ENCODE data around the gene DMXL2. TPM values are rescaled to one million over a fixed set of nuclear protein-coding genes. Genes with fewer than 3 reads are reported as not detected.
"Not testable (repeated sequence)": the region's sequence is repeated elsewhere in the genome, so short reads cannot be mapped to it uniquely, and the experiment has no call there.

DMXL2 gene
- total and polyA plus RNA-seq, 3 donors from 2014 or later: 54.5 to 81.3 (median 64.4) TPM

- no peaks in the 10 kb centered on the region for H3K36me3 ChIP-seq (ENCODE audit: low read depth, missing control alignments)
- no peak for TF ChIP-seq POLR2A (IDR thresholded peaks at IDR 0.05)
- TF ChIP-seq, protein P1, sequence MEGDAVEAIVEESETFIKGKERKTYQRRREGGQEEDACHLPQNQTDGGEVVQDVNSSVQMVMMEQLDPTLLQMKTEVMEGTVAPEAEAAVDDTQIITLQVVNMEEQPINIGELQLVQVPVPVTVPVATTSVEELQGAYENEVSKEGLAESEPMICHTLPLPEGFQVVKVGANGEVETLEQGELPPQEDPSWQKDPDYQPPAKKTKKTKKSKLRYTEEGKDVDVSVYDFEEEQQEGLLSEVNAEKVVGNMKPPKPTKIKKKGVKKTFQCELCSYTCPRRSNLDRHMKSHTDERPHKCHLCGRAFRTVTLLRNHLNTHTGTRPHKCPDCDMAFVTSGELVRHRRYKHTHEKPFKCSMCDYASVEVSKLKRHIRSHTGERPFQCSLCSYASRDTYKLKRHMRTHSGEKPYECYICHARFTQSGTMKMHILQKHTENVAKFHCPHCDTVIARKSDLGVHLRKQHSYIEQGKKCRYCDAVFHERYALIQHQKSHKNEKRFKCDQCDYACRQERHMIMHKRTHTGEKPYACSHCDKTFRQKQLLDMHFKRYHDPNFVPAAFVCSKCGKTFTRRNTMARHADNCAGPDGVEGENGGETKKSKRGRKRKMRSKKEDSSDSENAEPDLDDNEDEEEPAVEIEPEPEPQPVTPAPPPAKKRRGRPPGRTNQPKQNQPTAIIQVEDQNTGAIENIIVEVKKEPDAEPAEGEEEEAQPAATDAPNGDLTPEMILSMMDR (IDR thresholded peaks at IDR 0.05): no peak
- no peak overlapping the region for H3K4me3 ChIP-seq
- no peak for DNase-seq
- H3K9me3 ChIP-seq: no peaks in the 10 kb centered on the region
- 86% methylated on average over 1 of the region's 1 CpG for WGBS, 2 donors
- H3K27me3 ChIP-seq: no peaks in the 10 kb centered on the region
- H3K27ac ChIP-seq: no peak overlapping the region
- H3K4me1 ChIP-seq: no peaks in the 10 kb centered on the region
- intact Hi-C loops (cut with DNase I; ENCODE audit: low total_unique reads): no loop called here
Observed at GRCh38 chr15:51444112-51444511, 178.5 kb downstream of the DMXL2 start.

DNA sequence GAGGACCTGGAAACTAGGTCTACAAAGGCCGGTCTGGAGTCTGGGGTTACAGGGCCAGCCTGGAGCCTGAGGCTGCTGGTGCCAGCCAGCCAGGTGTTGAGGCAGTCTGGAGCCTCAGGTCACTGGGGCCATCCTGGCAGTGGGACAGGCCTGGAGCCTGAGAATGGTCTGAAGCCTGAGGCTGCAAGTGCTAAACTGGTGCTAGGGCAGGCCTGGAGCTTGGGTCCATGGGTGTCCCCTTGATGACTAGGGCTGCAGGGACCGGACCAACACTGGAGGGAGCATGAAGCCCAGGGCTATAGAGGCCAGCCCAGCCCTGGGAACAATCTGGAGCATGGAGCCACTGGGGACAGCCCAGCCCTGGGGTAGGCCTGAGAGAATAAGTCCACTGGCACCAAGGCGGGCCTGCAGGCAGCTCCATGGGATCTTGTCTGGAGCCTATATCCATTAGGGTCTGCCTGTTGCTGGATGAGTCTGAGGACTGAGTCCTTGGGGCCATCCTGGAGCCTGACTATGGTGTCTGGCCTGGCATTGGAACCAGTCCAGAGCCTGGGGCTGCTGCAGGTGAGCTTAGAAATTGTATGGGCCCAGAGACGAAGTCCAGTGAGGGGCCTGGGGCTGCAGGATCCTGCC, 179.2 kb downstream of the DMXL2 start:
- no peaks in the 10 kb centered on the region for H3K36me3 ChIP-seq (ENCODE audit: low read depth, missing control alignments)
- intact Hi-C loops (cut with DNase I; ENCODE audit: low total_unique reads): no loop called here
- TF ChIP-seq POLR2A (IDR thresholded peaks at IDR 0.05): no peak
- TF ChIP-seq, protein P1 (IDR thresholded peaks at IDR 0.05): no peak
- no peak for DNase-seq
- H3K4me3 ChIP-seq: no peak overlapping the region
- no peaks in the 10 kb centered on the region for H3K9me3 ChIP-seq
- H3K27ac ChIP-seq: no peak overlapping the region
- no peaks in the 10 kb centered on the region for H3K27me3 ChIP-seq
- no peaks in the 10 kb centered on the region for H3K4me1 ChIP-seq
- 96 to 100% methylated on average over 3 to 4 of the region's 4 CpGs for WGBS, 2 donors

DNA sequence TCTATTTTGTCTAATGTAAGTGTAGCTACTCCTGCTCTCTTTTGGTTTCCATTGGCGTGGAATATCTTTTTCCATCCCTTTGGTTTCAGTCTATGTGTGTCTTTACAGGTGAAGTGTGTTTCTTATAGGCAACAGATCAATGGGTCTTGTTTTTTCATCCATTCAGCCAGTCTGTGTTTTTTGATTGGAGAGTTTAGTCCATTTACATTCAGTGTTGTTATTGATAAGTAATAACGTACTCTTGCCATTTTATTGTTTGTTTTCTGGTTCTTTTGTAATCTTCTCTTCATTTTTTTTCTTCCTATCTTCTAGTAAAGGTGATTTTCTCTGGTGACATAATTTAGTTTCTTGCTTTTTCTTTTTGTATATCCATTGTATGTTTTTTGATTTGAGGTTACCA, 184.0 kb downstream of the DMXL2 start:
- no peak overlapping the region for H3K4me3 ChIP-seq
- H3K4me1 ChIP-seq: no peaks in the 10 kb centered on the region
- intact Hi-C loops (cut with DNase I; ENCODE audit: low total_unique reads): no loop called here
- no peaks in the 10 kb centered on the region for H3K36me3 ChIP-seq (ENCODE audit: low read depth, missing control alignments)
- DNase-seq: no peak
- 85 to 90% methylated on average over 2 of the region's 2 CpGs for WGBS, 2 donors
- H3K9me3 ChIP-seq: no peaks in the 10 kb centered on the region
- TF ChIP-seq, protein P1 (IDR thresholded peaks at IDR 0.05): no peak
- TF ChIP-seq POLR2A (IDR thresholded peaks at IDR 0.05): no peak
- no peaks in the 10 kb centered on the region for H3K27me3 ChIP-seq
- no peak overlapping the region for H3K27ac ChIP-seq

DNA sequence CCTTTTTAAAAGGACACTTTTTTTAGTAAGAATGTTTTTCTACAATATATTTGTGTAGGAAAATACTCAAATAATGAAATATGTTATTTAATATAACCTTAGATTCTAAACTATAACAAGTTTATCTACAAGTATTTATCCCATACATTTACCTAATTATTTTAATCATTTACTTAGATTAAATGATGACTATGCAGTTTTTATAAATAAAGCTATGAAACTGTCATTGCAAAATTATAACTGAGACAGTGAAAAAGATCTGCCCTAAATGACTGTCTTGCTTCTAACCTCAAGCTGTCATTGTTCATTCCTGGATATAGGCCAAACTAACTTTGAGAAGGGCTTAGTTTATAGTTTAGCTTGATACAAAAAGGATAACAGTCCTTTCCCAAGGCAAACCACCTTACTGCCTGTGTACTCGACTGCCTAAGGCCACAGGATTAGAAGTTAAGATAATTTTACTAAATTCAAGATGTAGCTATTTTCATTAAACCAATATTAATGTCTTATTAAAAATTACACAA, 197.0 kb downstream of the DMXL2 start:
- TF ChIP-seq, protein P1 (IDR thresholded peaks at IDR 0.05): no peak
- TF ChIP-seq POLR2A (IDR thresholded peaks at IDR 0.05): no peak
- intact Hi-C loops (cut with DNase I; ENCODE audit: low total_unique reads): no loop called here
- Histone ChIP-seq H3K27ac (no peak overlapping the region), H3K4me3 (no peak overlapping the region), H3K27me3 (no peaks in the 10 kb centered on the region), H3K4me1 (no peaks in the 10 kb centered on the region), H3K36me3 (ENCODE audit: low read depth, missing control alignments) (no peaks in the 10 kb centered on the region), H3K9me3 (no peaks in the 10 kb centered on the region)
- DNase-seq: no peak
- WGBS, 2 donors: 51 to 52% methylated on average over 1 of the region's 1 CpG

DNA sequence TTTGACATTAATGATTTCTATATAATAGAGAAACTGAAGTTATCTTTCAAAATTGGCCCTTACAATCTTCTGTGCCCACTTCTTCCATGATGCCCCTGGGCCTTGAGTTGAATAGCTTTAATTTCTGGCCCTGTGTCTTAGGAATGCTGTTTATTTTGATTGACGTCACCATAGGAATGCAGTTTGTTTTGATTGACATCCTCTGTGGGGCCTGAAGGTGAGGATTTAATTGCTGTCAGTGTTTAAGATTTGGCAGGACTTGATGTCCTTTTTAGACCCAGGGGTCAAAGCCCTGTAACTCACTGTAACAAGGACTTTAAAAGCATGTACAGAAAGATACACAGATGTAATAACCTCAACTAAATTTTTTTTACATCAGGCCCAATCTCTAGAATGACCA, 197.8 kb downstream of the DMXL2 start:
- Histone ChIP-seq H3K36me3 (ENCODE audit: low read depth, missing control alignments) (no peaks in the 10 kb centered on the region), H3K27ac (no peak overlapping the region), H3K4me1 (no peaks in the 10 kb centered on the region), H3K27me3 (no peaks in the 10 kb centered on the region), H3K4me3 (no peak overlapping the region), H3K9me3 (no peaks in the 10 kb centered on the region)
- WGBS, 2 donors: 84 to 89% methylated on average over 1 of the region's 1 CpG
- TF ChIP-seq, protein P1 (IDR thresholded peaks at IDR 0.05): no peak
- DNase-seq: no peak
- intact Hi-C loops (cut with DNase I; ENCODE audit: low total_unique reads): no loop called here

GRCh38 chr15:51423040-51423439, 199.5 kb downstream of the DMXL2 start:
- H3K36me3 ChIP-seq (ENCODE audit: low read depth, missing control alignments); H3K27ac ChIP-seq; intact Hi-C loops (cut with DNase I; ENCODE audit: low total_unique reads); H3K27me3 ChIP-seq; H3K9me3 ChIP-seq; H3K4me3 ChIP-seq; DNase-seq; H3K4me1 ChIP-seq: not testable (repeated sequence)
- WGBS, 2 donors: 92 to 98% methylated on average over 6 to 8 of the region's 16 CpGs
